Stimulated activated CD8-positive, alpha-beta memory T cell treated with anti-CD3 and anti-CD28 coated beads, Interleukin-7, amount 100 ng/mL, for 24 hours (primary cell): ENCODE measurements around the gene AKR7A3.
"Not testable (repeated sequence)": the region's sequence is repeated elsewhere in the genome, so short reads cannot be mapped to it uniquely, and the experiment has no call there.

Source experiments
- DNase-seq: peaks from one replicate; pipeline ENCODE4 v3.0.0-alpha.2; 2020; ENCODE audit warnings: low read depth

Gene AKR7A3

DNA sequence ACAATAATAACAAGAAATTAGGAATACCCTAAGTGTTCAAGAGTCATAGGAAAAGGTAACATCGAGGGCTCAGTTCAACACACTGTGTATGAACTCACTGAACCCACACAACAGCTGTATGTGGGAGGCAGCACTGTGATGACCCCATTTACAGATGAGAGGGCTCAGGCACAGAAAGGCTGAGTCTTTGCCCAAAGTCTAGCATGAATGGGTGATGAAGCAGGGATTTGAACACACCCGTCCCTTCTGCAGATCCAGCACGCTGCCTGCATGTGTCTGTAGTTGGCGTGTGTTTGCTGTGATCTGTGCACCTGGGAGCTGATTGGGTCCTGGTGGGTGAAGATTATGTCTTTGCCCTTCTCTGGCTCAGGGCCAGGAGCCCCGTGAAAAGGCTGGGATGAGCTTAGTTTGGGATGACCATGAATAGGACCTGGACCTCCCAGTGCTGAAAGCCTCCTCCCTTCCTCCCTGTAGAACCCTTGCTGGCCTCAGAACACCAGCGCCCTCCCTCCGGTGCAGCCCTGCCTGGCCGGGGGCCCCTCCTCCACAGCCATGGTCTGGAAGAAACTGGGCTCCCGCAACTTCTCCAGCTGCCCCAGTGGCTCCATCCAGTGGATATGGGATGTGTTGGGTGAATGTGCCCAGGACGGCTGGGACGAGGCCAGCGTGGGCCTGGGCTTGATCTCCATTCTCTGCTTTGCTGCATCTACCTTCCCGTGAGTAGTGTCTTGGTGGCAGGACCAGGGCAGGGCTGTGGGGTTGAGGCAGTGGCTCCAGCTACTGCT, 28.7 kb upstream of the AKR7A3 start:
- no peak for DNase-seq

DNA sequence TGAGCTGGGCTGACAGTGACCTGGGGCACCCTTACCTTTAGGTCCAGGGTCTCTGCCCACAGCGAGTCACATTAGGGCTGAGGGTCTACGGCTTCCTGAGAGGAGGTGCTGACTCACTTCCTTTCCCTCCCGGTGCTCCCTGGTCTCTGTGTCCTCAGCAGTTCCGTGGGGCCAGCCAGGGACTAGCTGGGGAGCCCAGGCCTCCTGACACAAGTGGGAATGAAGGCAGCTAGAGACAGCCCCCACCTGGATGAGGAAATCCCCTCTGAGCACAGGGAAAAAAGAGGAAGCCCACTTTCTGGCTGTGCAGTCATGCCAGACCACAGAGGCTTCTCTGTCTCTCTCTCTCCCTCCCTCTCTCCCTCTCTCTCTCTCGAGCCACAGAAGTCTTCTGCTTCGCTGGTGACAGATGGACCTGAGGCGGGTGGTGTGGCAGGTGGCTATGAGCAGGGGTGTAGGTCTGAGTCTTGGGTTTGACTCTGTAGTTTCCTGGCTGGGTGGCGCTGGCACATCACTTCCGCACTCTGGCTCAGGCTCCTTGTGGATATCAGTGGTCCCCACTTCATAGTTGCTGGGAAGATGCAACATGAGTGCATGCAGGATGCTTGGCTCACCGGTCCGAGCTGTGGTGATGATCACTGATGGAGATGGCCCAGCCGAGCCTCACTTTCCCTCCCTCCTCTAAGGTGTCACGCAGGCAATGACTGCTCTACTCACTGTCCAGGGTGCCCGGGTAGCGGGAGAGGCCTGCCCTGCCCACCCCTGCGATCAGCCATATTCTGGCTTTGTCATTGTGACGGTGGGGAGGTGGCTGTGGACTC, 27.0 kb upstream of the AKR7A3 start:
- DNase-seq, result no peak

DNA sequence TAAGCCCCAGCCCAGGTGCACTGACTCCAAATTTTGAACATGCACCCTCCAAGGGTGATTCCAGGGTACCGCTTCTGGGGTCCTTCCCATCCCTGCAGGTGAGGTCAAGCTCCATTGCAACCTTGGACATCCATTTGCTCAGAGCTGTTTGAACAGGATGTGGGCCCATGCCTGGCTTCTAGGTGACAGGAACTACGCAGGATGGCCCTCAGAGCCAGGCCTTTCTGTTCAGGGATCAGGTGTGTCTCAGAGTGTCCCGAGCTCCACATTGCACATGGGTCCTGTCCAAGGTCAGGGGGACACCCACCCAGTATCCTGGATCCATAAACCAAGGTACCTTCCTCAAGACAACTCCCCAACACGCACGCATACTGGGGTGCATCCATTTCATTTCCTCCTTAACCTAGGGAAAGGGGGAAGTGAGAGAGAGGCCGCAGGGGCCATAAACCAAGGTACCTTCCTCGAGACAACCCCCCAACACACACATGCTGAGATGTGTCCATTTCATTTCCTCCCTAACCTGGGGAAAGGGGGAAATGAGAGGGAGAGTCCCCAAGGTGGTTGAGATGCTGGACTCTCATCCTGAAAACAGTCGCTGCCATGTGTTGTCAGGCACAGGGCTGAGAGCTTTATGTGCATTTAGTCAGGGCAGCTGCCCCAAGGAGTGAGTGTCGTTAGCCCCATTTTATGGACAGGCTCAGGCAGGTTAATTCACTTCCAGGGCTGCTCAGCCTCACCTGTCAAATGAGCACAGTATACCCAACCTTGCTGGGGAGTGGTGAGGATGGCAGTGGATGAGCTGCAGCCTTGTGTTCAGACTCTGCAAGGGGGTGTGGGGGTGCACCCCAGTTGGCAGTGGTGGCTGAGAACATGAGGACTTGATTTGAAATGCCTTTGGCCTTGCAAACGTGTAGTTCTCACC, 25.7 kb upstream of the AKR7A3 start:
- DNase-seq, result no peak

DNA sequence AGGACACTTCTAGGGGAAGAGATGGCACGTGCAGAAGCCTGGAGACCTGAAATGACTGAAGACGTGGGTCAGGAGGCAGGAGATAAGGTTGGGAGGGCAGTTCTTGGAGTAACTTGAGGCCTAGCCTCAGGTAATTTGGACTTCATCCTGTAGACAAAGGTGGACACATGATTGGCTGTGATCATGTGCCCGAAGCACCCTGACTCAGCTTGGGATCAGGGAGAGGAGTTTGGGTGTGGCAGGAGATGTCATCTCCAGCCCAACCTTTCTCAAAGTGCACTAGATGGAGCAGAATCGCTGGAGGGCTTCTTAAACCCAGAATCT, 25.0 kb upstream of the AKR7A3 start:
- DNase-seq, result no peak

DNA sequence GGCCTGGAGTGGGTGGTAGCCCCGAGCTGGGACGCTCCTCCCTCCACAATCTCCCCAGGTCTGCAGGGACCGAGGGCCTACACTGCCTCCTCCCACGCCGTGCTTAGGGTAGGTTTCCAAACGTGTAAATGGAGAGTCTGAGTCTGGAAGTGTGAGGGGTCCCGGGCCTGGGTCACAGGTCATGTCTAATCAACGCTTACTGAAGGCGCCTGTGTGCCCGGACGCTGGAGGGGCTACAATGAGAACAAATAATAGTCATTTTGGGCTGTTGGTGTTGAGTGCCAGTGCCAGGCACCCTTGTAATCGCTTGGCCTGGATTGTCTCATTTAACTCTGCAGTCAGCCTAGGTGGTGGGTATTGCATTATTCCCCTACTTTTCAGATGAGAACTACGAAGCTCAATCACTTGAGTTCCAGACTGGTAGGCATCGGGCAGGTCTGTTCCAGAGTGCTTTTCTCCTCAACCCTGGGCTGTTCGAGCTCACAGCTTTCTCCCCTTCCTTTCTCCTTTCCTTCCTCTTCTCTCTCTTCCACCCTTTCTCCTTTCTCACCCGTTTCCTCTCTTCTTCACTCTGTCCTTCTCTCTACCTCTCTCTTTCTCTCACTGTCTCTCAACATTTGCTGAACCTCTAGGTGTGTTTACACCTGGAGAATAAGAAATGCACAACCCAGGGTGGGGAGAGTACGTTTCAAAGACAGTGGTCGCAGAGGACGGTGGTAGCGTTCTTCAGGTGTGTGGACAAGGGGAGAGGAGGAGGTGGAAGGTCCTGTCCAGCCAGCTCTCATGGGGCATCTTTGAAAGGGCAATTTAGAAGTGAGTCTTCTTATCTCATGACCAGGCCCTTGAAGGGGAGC, 24.4 kb upstream of the AKR7A3 start:
- DNase-seq, result no peak

- DNase-seq, result peak; percentile 77
Measured at GRCh38 chr1:19311931-19312781, 23.6 kb upstream of the AKR7A3 start, which contains the start of the genes AKR7A2 and SLC66A1. Gene AKR7A2, minus strand, starts transcription at chr1:19312144. Its CDS starts 20 bp downstream, at chr1:19312124. Gene SLC66A1, plus strand, starts transcription at chr1:19312326. Its CDS starts 5,352 bp downstream, at chr1:19317678.

GRCh38 chr1:19311503-19311930, 22.9 kb upstream of the AKR7A3 start:
- DNase-seq, result no peak

DNA sequence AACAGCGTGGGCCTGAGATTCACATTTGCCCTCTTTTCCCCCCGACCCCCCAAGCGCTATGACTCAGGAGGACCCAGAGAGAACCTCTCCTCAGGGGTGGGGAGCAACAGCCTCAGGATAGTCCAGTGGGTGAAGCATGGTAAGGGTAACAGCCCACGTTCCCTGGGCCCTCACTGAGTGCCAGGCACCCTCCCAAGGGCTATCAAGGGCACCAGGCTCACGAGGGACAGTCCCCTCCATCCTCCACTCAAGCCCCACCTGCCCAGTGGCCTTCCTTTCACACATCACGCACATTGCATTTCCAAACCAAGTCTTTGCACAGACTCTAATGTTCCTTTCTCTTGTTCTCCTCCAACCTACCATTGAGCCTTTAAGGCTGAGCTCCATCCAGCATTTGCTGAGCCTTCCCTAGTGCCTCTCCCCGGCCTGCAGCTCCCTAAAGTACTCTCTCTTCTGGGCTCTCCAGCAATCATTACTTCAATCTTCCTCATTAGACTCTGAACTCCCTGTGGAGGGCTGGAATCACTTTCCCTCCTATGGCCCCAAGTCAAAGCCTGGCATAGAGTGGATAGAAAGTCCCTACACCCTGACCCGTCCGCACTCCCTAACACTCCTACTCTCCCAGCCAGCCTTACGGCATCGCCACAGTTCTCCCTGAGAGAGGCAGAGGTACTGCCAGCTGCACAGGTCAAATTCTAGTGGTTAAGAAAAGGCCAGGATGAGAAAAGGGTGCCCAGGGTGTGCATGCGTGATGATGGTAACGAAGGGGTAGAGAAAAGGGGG, 22.3 kb upstream of the AKR7A3 start:
- no peak for DNase-seq

GRCh38 chr1:19310061-19310460, 21.5 kb upstream of the AKR7A3 start:
- DNase-seq, result no peak

DNA sequence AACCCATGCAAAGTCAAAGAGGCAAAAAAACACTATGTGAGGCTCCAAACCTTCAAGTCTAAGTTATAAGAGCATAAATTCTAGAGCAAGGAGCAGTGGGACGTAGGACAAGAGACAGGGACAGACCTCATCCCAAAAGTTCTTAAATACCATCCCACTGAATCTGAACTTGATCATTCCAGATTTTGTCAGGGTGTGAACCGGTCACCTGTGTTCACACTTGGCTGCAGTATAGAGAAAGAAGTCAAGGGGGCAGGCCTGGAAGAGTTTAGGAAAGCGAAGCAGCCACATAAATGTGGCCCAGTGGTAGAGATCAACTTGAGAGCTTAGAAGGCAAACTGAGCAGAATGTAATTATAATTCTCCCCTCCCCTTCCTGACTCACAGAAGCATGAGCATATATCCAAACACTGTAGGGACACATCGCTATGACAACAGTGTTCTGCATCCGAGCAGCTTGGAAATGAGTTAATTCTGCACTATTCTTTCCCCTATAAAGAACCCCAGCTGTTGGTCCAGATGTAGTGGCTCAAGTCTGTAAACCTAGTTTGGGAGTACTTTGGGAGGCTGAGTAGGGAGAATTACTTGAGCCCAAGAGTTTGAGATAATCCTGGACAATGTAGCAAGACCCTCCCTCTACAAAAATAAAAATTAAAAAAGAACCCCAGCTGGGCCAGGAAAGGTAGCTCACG, 20.7 kb upstream of the AKR7A3 start:
- no peak for DNase-seq

DNA sequence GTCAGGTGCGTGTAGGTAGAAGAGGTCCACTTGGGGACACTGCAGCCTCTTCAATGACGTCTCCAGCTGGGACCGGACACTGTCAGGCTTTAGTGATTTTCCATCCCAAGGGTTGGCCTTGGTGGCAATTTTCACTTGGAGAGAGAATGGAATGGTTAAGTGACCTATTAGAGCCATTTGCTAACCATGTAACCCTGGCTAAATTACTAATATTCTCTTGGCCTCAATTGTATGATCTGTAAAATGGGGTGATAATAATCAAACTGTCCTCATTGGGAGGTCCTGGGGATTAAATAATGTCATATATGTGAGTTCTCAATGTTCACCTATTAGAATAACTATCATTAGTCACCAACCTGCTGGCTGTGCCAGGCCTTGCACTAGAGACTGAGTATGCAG, 19.9 kb upstream of the AKR7A3 start:
- no peak for DNase-seq

- DNase-seq, result no peak
Measured at GRCh38 chr1:19307794-19308508, 19.4 kb upstream of the AKR7A3 start.

GRCh38 chr1:19306941-19307340, 18.4 kb upstream of the AKR7A3 start:
- no peak for DNase-seq

DNA sequence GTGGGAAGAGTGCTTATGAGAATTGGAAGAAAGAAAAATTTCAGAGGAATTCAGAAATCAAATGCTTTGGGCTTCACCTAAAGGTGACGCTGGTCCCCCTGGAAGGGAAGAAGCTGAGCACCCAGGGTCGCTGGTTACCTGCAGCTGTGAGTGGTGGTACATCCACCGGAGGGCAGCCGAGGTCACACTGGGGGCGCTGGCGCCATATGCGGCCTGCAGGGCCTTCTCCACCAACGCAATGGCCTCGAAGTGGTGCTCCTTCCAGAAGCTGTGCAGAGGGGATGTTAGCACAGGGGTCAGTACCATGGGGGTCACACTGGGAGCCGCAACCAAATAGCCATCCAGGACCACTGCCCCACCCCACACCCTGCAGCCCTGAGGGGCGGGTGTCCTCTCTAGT, 17.3 kb upstream of the AKR7A3 start:
- DNase-seq, result no peak

- not testable (repeated sequence) for DNase-seq
Measured at GRCh38 chr1:19304081-19304480, 15.5 kb upstream of the AKR7A3 start.

GRCh38 chr1:19300211-19300610, 11.6 kb upstream of the AKR7A3 start:
- DNase-seq, result no peak

- DNase-seq, result no peak
Measured at GRCh38 chr1:19294638-19295037, 6.1 kb upstream of the AKR7A3 start.

- DNase-seq, result no peak
Measured at GRCh38 chr1:19289244-19289643, 674 bp upstream of the AKR7A3 start.
